ENCODE results near the gene MAPK10. TPM values are rescaled to one million over a fixed set of nuclear protein-coding genes. Genes with fewer than 3 reads are reported as not detected.

MAPK10 gene
- polyA plus RNA-seq, 5 donors: 29.9 to 51.3 (median 30.9) TPM

Other genes starting within 250 kb of the MAPK10 start
- 100 to 1,000 TPM in 2 of 5 donors, 10 to 100 TPM in 3; 74.2 to 150 (median 92.7) TPM for gene PTPN13, start 234.3 kb upstream of the MAPK10 start, polyA plus RNA-seq (ENCODE audit: insufficient read depth in 1 of 5, insufficient read length in 5 of 5, low replicate concordance in 1 of 5)